Gastrocnemius medialis (tissue), 4 donors: ENCODE measurements around the gene MCCD1. TPM values are rescaled to one million over a fixed set of nuclear protein-coding genes. Genes with fewer than 3 reads are reported as not detected.
A peak's percentile ranks its signal among the peaks of the same experiment; 100 is the strongest.

Experiments used
- ATAC-seq, 2 donors: fragments of 150-250 bp; one replicate each; pipeline ENCODE4 v1.9.1; 2016
- DNase-seq, 2 donors: peaks; one replicate each; pipeline ENCODE4 v3.0.0-alpha.2; 2019
- H3K27ac ChIP-seq, 4 donors: fragments of 200-600 bp; sonication (generic); 1 replicate in 1 of 4; 2 replicates in 3 of 4; pipeline ENCODE4 v1.5.1; 2016 to 2018; ENCODE audit warnings: mild to moderate bottlenecking in 2 of 4, moderate library complexity in 1 of 4
- H3K27me3 ChIP-seq, 3 donors: fragments of 200-600 bp; sonication (generic) in 2 of 3; 1 replicate in 1 of 3; 2 replicates in 2 of 3; pipeline versions ENCODE4 v1.5.1 to v1.6.0; 2016 to 2019; ENCODE audit warnings: mild to moderate bottlenecking in 1 of 3, moderate library complexity in 1 of 3
- H3K36me3 ChIP-seq, 2 donors: fragments of 200-600 bp; sonication (generic) in 1 of 2; one replicate each; pipeline ENCODE4 v1.5.1; 2017 to 2018
- H3K4me1 ChIP-seq, 2 donors: fragments of 200-600 bp; sonication (generic) in 1 of 2; one replicate each; pipeline ENCODE4 v1.5.1; 2016 to 2017; ENCODE audit warnings: mild to moderate bottlenecking in 2 of 2
- H3K4me3 ChIP-seq, 4 donors: fragments of 200-600 bp; sonication (generic) in 3 of 4; 1 replicate in 1 of 4; 2 replicates in 3 of 4; pipeline ENCODE4 v1.5.1; 2016 to 2019; ENCODE audit warnings: mild to moderate bottlenecking in 2 of 4
- H3K9me3 ChIP-seq, 3 donors: fragments of 200-600 bp; sonication (generic) in 2 of 3; 1 replicate in 1 of 3; 2 replicates in 2 of 3; pipeline ENCODE4 v1.5.1; 2016 to 2019
- CTCF ChIP-seq, 5 experiments: fragments of 450-650 bp in 3 of 5; fragments of 200-600 bp in 2 of 5; sonication (generic) in 2 of 5; IDR thresholded peaks in 4 of 5; conservative IDR thresholded peaks in 1 of 5; 1 replicate in 4 of 5; 2 replicates in 1 of 5; pipeline ENCODE4 v1.5.1; 2016 to 2019; ENCODE audit warnings: antibody characterized with exemption in 5 of 5, mild to moderate bottlenecking in 3 of 5, moderate library complexity in 3 of 5
- POLR2A ChIP-seq, 2 donors: fragments of 450-650 bp; IDR thresholded peaks; one replicate each; pipeline ENCODE4 v1.6.1; 2017; ENCODE audit warnings: antibody characterized with exemption in 2 of 2, mild to moderate bottlenecking in 2 of 2, moderate library complexity in 2 of 2
- in situ Hi-C, 4 donors: fragments of 200-750 bp; cut with MboI; loops; one replicate each; pipeline versions ENCODE4 v1.15.0 to v1.8.0; 2017; ENCODE audit warnings: low sequenced_read_pairs in 4 of 4
- intact Hi-C: fragments of 100-400 bp; cut with DNase I; formaldehyde crosslinking; loops from one replicate; pipeline ENCODE4 v1.15.1; 2023; ENCODE audit warnings: low total_unique reads
- total RNA-seq, 4 donors: library from RNA; depleted of rRNA; stranded (reverse); fragments of >200 nt; gene quantifications; one replicate each; pipeline versions ENCODE4 v1.1.0 to v1.2.3, GENCODE V29; 2016

MCCD1 gene
- total RNA-seq, 4 donors from 2014 or later, result not detected

DNA sequence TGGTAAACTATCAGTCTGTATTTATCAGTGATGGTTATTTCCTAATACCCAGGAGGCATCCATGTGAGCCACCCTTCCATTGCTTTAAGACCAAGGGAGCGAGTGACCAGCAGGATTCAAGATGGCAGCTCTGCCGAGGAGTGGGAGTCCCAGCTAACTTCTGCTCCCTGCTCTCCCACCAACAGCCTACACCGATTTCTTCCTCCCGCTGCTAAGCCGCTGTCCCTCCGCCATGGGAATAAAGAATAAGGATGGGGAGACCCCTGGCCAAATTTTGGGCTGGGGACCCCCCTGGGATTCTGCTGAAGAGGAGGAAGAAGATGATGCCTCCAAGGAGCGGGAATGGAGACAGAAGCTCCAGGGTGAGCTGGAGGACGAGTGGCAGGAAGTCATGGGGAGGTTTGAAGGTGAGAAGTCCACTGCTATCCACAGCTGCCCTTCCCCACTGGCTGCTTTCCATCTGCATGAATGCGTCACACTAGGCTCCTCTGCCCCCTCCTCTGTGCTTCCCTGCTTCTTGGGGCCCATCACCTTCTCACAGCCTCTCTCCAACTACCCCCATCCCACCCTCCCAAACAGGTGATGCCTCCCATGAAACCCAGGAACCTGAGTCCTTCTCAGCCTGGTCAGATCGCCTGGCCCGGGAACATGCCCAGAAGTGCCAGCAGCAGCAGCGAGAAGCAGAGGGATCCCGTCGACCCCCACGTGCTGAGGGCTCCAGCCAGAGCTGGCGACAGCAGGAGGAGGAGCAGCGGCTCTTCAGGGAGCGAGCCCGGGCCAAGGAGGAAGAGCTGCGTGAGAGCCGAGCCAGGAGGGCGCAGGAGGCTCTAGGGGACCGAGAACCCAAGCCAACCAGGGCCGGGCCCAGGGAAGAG is 28.9 kb downstream of the MCCD1 start:
- H3K27me3 ChIP-seq, result no peaks in the 10 kb centered on the region
- intact Hi-C loops, result no loop called here
- no peaks in the 10 kb centered on the region for H3K9me3 ChIP-seq
- no peak for DNase-seq
- H3K4me1 ChIP-seq, result peaks cover 14 to 29% of the 10 kb centered on the region in 2 donors
- H3K36me3 ChIP-seq, result peaks cover 0 to 33% of the 10 kb centered on the region in 2 donors
- no peak for TF ChIP-seq POLR2A (IDR thresholded peaks at IDR 0.05)
- TF ChIP-seq CTCF (IDR thresholded peaks at IDR 0.05 in 4 of 5, conservative IDR thresholded peaks at IDR 0.05 in 1 of 5), result no peak
- H3K27ac ChIP-seq, result peak overlapping the region in 2 of 4 donors; percentile 58 to 64
- in situ Hi-C loops, result no loop called here
- no peak overlapping the region for H3K4me3 ChIP-seq
- no peak for ATAC-seq

DNA sequence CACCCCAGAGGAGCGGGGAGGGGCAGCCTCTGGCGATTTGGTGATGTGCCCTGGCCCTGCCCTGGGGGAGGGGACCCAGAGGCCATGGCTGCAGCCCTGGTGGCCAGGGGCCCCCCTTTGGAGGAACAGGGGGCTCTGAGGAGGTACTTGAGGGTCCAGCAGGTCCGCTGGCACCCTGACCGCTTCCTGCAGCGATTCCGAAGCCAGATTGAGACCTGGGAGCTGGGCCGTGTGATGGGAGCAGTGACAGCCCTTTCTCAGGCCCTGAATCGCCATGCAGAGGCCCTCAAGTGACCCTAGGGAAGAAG is 29.5 kb downstream of the MCCD1 start:
- intact Hi-C loops (no loop called here), in situ Hi-C loops (no loop called here)
- Histone ChIP-seq H3K27ac (peak overlapping the region in 2 of 4 donors; percentile 58 to 64), H3K4me3 (no peak overlapping the region), H3K9me3 (no peaks in the 10 kb centered on the region), H3K4me1 (peaks cover 14 to 29% of the 10 kb centered on the region in 2 donors), H3K27me3 (no peaks in the 10 kb centered on the region), H3K36me3 (peaks cover 0 to 33% of the 10 kb centered on the region in 2 donors)
- TF ChIP-seq POLR2A (IDR thresholded peaks at IDR 0.05), result no peak
- TF ChIP-seq CTCF (IDR thresholded peaks at IDR 0.05 in 4 of 5, conservative IDR thresholded peaks at IDR 0.05 in 1 of 5), result no peak
- ATAC-seq, result no peak
- no peak for DNase-seq

GRCh38 chr6:31558631-31559500 is 30.1 kb downstream of the MCCD1 start:
- ATAC-seq (peak; percentile 50 to 81), DNase-seq (peak in 1 of 2 donors; percentile 31)
- in situ Hi-C loops, result no loop called here
- no peak for TF ChIP-seq CTCF (IDR thresholded peaks at IDR 0.05 in 4 of 5, conservative IDR thresholded peaks at IDR 0.05 in 1 of 5)
- TF ChIP-seq POLR2A (IDR thresholded peaks at IDR 0.05), result no peak
- no peak overlapping the region for H3K4me3 ChIP-seq
- peaks cover 14 to 29% of the 10 kb centered on the region in 2 donors for H3K4me1 ChIP-seq
- no peaks in the 10 kb centered on the region for H3K27me3 ChIP-seq
- H3K36me3 ChIP-seq, result peaks cover 0 to 27% of the 10 kb centered on the region in 2 donors
- intact Hi-C loops, result no loop called here
- no peaks in the 10 kb centered on the region for H3K9me3 ChIP-seq
- peak overlapping the region; percentile 16 to 64 (median 58) for H3K27ac ChIP-seq

- Histone ChIP-seq H3K36me3 (peaks cover 0 to 24% of the 10 kb centered on the region in 2 donors), H3K4me1 (peaks cover 14 to 29% of the 10 kb centered on the region in 2 donors), H3K4me3 (no peak overlapping the region), H3K27ac (peak overlapping the region; percentile 16 to 64 (median 58)), H3K27me3 (no peaks in the 10 kb centered on the region), H3K9me3 (no peaks in the 10 kb centered on the region)
- intact Hi-C loops (no loop called here), in situ Hi-C loops (no loop called here)
- DNase-seq (no peak), ATAC-seq (no peak)
- TF ChIP-seq POLR2A (IDR thresholded peaks at IDR 0.05) (no peak), CTCF (IDR thresholded peaks at IDR 0.05 in 4 of 5, conservative IDR thresholded peaks at IDR 0.05 in 1 of 5) (no peak)
These were observed 30.8 kb downstream of the MCCD1 start for GRCh38 chr6:31559606-31559957.
